ENCODE results near the gene PWP2.
"Not testable (repeated sequence)": the region's sequence is repeated elsewhere in the genome, so short reads cannot be mapped to it uniquely, and the experiment has no call there.

DNA sequence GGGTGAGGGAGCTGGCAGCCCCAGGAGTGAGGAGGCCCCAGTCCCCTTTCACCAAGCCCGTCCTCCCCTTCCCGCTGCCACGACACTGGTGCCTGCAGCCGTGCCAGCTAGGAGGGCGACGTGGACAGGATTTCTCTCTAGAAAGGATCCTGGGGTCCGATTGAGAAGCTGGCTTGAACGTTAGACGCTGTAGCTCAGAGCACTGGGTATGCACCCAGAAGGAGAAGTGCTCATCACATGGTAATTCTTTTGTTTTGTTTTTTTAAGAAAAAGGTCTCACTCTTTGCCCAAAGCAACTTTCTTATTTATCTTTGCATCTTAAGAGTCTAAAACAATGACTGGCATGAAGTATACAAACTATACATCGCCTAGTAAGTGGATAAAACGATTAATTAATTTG is 60.3 kb downstream of the PWP2 start:
- TF ChIP-seq, protein P1, sequence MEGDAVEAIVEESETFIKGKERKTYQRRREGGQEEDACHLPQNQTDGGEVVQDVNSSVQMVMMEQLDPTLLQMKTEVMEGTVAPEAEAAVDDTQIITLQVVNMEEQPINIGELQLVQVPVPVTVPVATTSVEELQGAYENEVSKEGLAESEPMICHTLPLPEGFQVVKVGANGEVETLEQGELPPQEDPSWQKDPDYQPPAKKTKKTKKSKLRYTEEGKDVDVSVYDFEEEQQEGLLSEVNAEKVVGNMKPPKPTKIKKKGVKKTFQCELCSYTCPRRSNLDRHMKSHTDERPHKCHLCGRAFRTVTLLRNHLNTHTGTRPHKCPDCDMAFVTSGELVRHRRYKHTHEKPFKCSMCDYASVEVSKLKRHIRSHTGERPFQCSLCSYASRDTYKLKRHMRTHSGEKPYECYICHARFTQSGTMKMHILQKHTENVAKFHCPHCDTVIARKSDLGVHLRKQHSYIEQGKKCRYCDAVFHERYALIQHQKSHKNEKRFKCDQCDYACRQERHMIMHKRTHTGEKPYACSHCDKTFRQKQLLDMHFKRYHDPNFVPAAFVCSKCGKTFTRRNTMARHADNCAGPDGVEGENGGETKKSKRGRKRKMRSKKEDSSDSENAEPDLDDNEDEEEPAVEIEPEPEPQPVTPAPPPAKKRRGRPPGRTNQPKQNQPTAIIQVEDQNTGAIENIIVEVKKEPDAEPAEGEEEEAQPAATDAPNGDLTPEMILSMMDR (IDR thresholded peaks at IDR 0.05) = not testable (repeated sequence)
- not testable (repeated sequence) for TF ChIP-seq POLR2AphosphoS5 (IDR thresholded peaks at IDR 0.05); POLR2A (IDR thresholded peaks at IDR 0.05); EP300 (IDR thresholded peaks at IDR 0.05; ENCODE audit: low read depth)
